ENCODE measurements around the gene MMS19. TPM values are rescaled to one million over a fixed set of nuclear protein-coding genes. Genes with fewer than 3 reads are reported as not detected.

MMS19 gene
- total RNA-seq, 1 experiment from 2014 or later: 105 TPM

DNA sequence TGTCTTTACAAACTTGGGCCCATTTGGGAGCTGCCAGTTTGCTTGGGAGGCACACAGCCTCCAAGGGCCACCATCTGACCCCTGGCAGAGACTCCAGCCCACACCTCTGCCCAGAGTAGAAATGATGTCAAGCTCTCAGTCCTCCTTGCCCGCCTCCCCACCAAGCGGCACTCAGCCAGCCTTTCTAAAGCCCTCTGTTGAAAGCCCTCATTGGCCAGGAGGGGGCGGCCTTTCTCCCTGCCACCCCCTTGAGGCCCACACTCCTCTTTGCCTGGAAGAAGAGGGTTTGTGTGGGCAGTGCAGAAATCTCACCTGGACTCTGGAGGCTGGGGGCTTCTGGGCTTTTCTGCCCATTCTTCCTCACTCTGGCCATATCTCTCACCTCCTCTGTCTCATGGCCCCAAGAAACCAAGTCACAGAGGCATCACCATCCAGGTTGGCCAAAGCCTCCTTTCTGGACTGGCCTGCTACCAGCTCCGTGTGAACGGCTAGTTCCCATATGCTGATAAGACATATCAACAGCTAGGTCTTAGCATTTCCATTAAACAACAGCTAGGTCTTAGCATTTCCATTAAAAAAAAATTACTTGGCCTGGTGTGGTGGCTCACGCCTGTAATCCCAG, 36.6 kb upstream of the MMS19 start:
- Histone ChIP-seq H3K27me3 (replicated peaks; ENCODE audit: control insufficient read depth, insufficient read depth, low read length) (no peaks in the 10 kb centered on the region), H3K9me3 (no peaks in the 10 kb centered on the region), H3K4me3 (ENCODE audit: low read depth, low read length) (no peak overlapping the region), H3K4me1 (peaks cover 7% of the 10 kb centered on the region), H3K36me3 (ENCODE audit: control insufficient read depth, insufficient read depth, low read length) (no peaks in the 10 kb centered on the region)
- Mint-ChIP-seq H3K9me3 (ENCODE audit: unreplicated experiment) (no peaks in the 10 kb centered on the region), H3K4me1 (ENCODE audit: low read depth, unreplicated experiment) (peaks cover 2% of the 10 kb centered on the region), H3K4me3 (ENCODE audit: unreplicated experiment) (no peak overlapping the region), H3K27me3 (ENCODE audit: insufficient read depth, unreplicated experiment) (no peaks in the 10 kb centered on the region), H3K27ac (ENCODE audit: unreplicated experiment) (no peak overlapping the region), H3K36me3 (ENCODE audit: insufficient read depth, unreplicated experiment) (no peaks in the 10 kb centered on the region)
- TF ChIP-seq, protein P1, sequence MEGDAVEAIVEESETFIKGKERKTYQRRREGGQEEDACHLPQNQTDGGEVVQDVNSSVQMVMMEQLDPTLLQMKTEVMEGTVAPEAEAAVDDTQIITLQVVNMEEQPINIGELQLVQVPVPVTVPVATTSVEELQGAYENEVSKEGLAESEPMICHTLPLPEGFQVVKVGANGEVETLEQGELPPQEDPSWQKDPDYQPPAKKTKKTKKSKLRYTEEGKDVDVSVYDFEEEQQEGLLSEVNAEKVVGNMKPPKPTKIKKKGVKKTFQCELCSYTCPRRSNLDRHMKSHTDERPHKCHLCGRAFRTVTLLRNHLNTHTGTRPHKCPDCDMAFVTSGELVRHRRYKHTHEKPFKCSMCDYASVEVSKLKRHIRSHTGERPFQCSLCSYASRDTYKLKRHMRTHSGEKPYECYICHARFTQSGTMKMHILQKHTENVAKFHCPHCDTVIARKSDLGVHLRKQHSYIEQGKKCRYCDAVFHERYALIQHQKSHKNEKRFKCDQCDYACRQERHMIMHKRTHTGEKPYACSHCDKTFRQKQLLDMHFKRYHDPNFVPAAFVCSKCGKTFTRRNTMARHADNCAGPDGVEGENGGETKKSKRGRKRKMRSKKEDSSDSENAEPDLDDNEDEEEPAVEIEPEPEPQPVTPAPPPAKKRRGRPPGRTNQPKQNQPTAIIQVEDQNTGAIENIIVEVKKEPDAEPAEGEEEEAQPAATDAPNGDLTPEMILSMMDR (IDR thresholded peaks at IDR 0.05; ENCODE audit: insufficient read depth in 1 of 2, low read depth in 1 of 2, low read length in 1 of 2, severe bottlenecking in 1 of 2, unreplicated experiment in 1 of 2): peak; percentile 34 to 47
- BruUV-seq (replicated peaks): no TSS peak
- peak in 1 of 2 experiments; percentile 39 for DNase-seq
- ChIA-PET POLR2A (no interaction called here), CTCF (no interaction called here)
- intact Hi-C loops (cut with micrococcal nuclease; ENCODE audit: unreplicated experiment): no loop called here

DNA sequence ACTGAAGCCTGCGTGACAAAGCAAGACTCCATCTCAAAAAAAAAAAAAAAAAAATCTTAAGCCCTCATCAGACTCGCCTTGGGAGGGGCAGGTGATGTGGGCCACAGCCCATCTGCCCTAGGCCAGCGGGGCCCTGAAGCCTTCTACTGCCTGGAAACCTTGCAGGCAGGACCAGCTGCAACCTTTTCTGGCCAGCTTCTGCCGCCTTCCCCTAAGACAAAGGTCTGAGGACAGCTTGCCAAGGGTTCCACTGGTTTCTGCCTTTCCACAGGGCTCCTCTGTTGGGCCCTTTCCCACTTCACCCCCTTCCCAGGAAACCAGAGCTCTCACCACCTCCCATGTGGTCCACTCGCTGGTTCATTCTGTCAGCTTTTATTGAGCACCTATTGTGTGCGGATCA, 35.7 kb upstream of the MMS19 start:
- H3K27me3 Mint-ChIP-seq (ENCODE audit: insufficient read depth, unreplicated experiment): no peaks in the 10 kb centered on the region
- no peak for DNase-seq
- no peaks in the 10 kb centered on the region for H3K36me3 Mint-ChIP-seq (ENCODE audit: insufficient read depth, unreplicated experiment)
- Histone ChIP-seq H3K4me3 (ENCODE audit: low read depth, low read length) (no peak overlapping the region), H3K4me1 (no peaks in the 10 kb centered on the region), H3K27me3 (replicated peaks; ENCODE audit: control insufficient read depth, insufficient read depth, low read length) (no peaks in the 10 kb centered on the region), H3K9me3 (no peaks in the 10 kb centered on the region), H3K36me3 (ENCODE audit: control insufficient read depth, insufficient read depth, low read length) (no peaks in the 10 kb centered on the region)
- TF ChIP-seq, protein P1 (IDR thresholded peaks at IDR 0.05; ENCODE audit: insufficient read depth in 1 of 2, low read depth in 1 of 2, low read length in 1 of 2, severe bottlenecking in 1 of 2, unreplicated experiment in 1 of 2): no peak
- no peaks in the 10 kb centered on the region for H3K4me1 Mint-ChIP-seq (ENCODE audit: low read depth, unreplicated experiment)
- BruUV-seq (replicated peaks): no TSS peak
- ChIA-PET POLR2A (interaction anchor here (0.6 to 0.7 kb wide), 2 partner anchors 35 to 133 kb away, joined by 3 read pairs; partner anchors contain the start of gene UBTD1), CTCF (interaction anchor here (1.1 to 1.3 kb wide), 2 partner anchors 9 to 70 kb away, joined by 3 to 5 read pairs; no protein-coding TSS in a partner anchor)
- H3K4me3 Mint-ChIP-seq (ENCODE audit: unreplicated experiment): no peak overlapping the region
- no peak overlapping the region for H3K27ac Mint-ChIP-seq (ENCODE audit: unreplicated experiment)
- H3K9me3 Mint-ChIP-seq (ENCODE audit: unreplicated experiment): no peaks in the 10 kb centered on the region
- intact Hi-C loops (cut with micrococcal nuclease; ENCODE audit: unreplicated experiment): no loop called here

DNA sequence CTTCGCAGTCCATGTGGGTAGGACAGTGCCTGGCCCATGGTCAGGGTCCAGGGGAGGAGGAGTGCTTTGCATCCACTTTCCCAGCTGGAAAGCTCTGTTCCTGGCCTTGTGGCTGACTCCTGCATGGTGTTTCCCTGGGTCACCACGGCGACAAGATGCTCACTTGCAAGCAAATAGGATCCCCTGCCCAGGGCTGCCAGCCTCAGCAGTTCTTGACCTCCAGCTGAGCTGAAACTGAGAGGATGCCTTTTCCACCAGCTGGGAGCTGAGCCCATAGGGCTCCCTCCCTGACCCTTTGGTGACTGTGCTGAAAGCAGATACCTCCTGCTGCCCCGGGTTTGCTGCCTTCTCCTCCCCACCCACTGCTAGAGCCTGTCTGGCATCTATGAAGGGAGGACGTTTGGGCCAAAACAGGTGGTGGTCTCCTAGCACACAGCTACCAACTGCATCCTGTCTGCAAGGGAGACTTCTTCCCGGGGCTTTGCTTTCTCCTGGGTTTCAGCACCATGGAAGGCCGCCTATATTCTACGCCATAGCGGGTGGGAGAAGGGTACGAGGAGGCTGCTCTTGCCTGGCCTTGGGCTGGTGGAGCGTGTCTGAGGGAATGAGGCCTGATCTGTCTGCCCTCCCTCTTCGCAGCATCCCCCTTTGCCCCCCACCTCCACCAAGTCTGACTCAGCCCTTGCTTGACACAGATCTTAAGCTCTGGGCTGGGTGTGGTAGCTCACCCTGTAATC, 34.9 kb upstream of the MMS19 start:
- Mint-ChIP-seq H3K27ac (ENCODE audit: unreplicated experiment) (no peak overlapping the region), H3K4me3 (ENCODE audit: unreplicated experiment) (no peak overlapping the region), H3K27me3 (ENCODE audit: insufficient read depth, unreplicated experiment) (no peaks in the 10 kb centered on the region), H3K36me3 (ENCODE audit: insufficient read depth, unreplicated experiment) (no peaks in the 10 kb centered on the region), H3K9me3 (ENCODE audit: unreplicated experiment) (no peaks in the 10 kb centered on the region), H3K4me1 (ENCODE audit: low read depth, unreplicated experiment) (no peaks in the 10 kb centered on the region)
- BruUV-seq (replicated peaks): no TSS peak
- Histone ChIP-seq H3K36me3 (ENCODE audit: control insufficient read depth, insufficient read depth, low read length) (no peaks in the 10 kb centered on the region), H3K4me1 (no peaks in the 10 kb centered on the region), H3K4me3 (ENCODE audit: low read depth, low read length) (no peak overlapping the region), H3K9me3 (no peaks in the 10 kb centered on the region), H3K27me3 (replicated peaks; ENCODE audit: control insufficient read depth, insufficient read depth, low read length) (no peaks in the 10 kb centered on the region)
- ChIA-PET POLR2A (interaction anchor here (0.6 kb wide), 1 partner anchor 132 kb away, joined by 3 read pairs; no protein-coding TSS in a partner anchor), CTCF (interaction anchor here (0.6 to 1.3 kb wide), 3 partner anchors 9 to 69 kb away, joined by 3 to 5 read pairs (median 5); no protein-coding TSS in a partner anchor)
- TF ChIP-seq, protein P1 (IDR thresholded peaks at IDR 0.05; ENCODE audit: insufficient read depth in 1 of 2, low read depth in 1 of 2, low read length in 1 of 2, severe bottlenecking in 1 of 2, unreplicated experiment in 1 of 2): no peak
- no peak for DNase-seq
- intact Hi-C loops (cut with micrococcal nuclease; ENCODE audit: unreplicated experiment): no loop called here
